ENCODE results near the gene NELFCD.

- TF ChIP-seq, protein P1, sequence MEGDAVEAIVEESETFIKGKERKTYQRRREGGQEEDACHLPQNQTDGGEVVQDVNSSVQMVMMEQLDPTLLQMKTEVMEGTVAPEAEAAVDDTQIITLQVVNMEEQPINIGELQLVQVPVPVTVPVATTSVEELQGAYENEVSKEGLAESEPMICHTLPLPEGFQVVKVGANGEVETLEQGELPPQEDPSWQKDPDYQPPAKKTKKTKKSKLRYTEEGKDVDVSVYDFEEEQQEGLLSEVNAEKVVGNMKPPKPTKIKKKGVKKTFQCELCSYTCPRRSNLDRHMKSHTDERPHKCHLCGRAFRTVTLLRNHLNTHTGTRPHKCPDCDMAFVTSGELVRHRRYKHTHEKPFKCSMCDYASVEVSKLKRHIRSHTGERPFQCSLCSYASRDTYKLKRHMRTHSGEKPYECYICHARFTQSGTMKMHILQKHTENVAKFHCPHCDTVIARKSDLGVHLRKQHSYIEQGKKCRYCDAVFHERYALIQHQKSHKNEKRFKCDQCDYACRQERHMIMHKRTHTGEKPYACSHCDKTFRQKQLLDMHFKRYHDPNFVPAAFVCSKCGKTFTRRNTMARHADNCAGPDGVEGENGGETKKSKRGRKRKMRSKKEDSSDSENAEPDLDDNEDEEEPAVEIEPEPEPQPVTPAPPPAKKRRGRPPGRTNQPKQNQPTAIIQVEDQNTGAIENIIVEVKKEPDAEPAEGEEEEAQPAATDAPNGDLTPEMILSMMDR (IDR thresholded peaks at IDR 0.05; ENCODE audit: insufficient read depth, low read length): no peak
- TF ChIP-seq GABPA (IDR thresholded peaks at IDR 0.05; ENCODE audit: low read depth): no peak
- TF ChIP-seq REST (IDR thresholded peaks at IDR 0.05; ENCODE audit: insufficient replicate concordance, low read depth): no peak
- no peak for TF ChIP-seq POLR2AphosphoS5 (IDR thresholded peaks at IDR 0.05; ENCODE audit: low read depth)
Measured at GRCh38 chr20:58932170-58932569, 48.9 kb upstream of the NELFCD start.
